Myocyte (in vitro differentiated cells): ENCODE results near the gene PDK4. TPM values are rescaled to one million over a fixed set of nuclear protein-coding genes. Genes with fewer than 3 reads are reported as not detected.

ENCODE experiments used
- DNase-seq: peaks from one replicate; pipeline ENCODE4 v3.0.0-alpha.2; 2012; ENCODE audit warnings: low read depth
- polyA plus RNA-seq: library from polyadenylated mRNA; unstranded; fragments of >200 nt; gene quantifications from one replicate; pipeline ENCODE4 v1.2.1, GENCODE V29; 2012; ENCODE audit warnings: missing spikeins
- total RNA-seq: library from RNA; depleted of rRNA; stranded (reverse); fragments of >200 nt; gene quantifications from 2 replicates; pipeline ENCODE4 v1.2.3, GENCODE V29; 2014

Gene PDK4
- 1.1 and 1.4 TPM in 2 replicates for total RNA-seq
- polyA plus RNA-seq = 0.43 TPM

GRCh38 chr7:95596198-95597063 is at the start of gene PDK4:
PDK4 (minus strand) TSS chr7:95596516; CDS start chr7:95596293, 223 bp downstream.
- peak; percentile 87 for DNase-seq

GRCh38 chr7:95642173-95642572 is 45.9 kb upstream of the PDK4 start:
- no peak for DNase-seq

GRCh38 chr7:95636140-95636940 is 40.0 kb upstream of the PDK4 start:
- DNase-seq = peak; percentile 16

- DNase-seq = peak; percentile 76
These were observed 36.3 kb upstream of the PDK4 start for GRCh38 chr7:95632609-95633008.

- DNase-seq = no peak
These were observed 35.2 kb upstream of the PDK4 start for GRCh38 chr7:95631527-95631926.

GRCh38 chr7:95630702-95631458 is 34.6 kb upstream of the PDK4 start:
- no peak for DNase-seq

GRCh38 chr7:95628831-95629439 is 32.6 kb upstream of the PDK4 start:
- DNase-seq = no peak

GRCh38 chr7:95623788-95624187 is 27.5 kb upstream of the PDK4 start:
- no peak for DNase-seq

GRCh38 chr7:95622859-95623258 is 26.5 kb upstream of the PDK4 start:
- DNase-seq = no peak

- no peak for DNase-seq
These were observed 25.8 kb upstream of the PDK4 start for GRCh38 chr7:95622001-95622549.

GRCh38 chr7:95621404-95621803 is 25.1 kb upstream of the PDK4 start:
- DNase-seq = no peak

GRCh38 chr7:95620631-95621030 is 24.3 kb upstream of the PDK4 start:
- no peak for DNase-seq

- no peak for DNase-seq
These were observed 23.6 kb upstream of the PDK4 start for GRCh38 chr7:95619921-95620320.

GRCh38 chr7:95619517-95619916 is 23.2 kb upstream of the PDK4 start:
- no peak for DNase-seq

GRCh38 chr7:95614442-95614940 is 18.2 kb upstream of the PDK4 start:
- DNase-seq = no peak

- DNase-seq = no peak
These were observed 14.9 kb upstream of the PDK4 start for GRCh38 chr7:95611224-95611623.

- DNase-seq = peak; percentile 71
These were observed 13.1 kb upstream of the PDK4 start for GRCh38 chr7:95609277-95609971.

- DNase-seq = peak; percentile 99
These were observed 12.2 kb upstream of the PDK4 start for GRCh38 chr7:95608359-95609173.

GRCh38 chr7:95607561-95607960 is 11.2 kb upstream of the PDK4 start:
- DNase-seq = no peak
